ENCODE results near the gene PFDN5. TPM values are rescaled to one million over a fixed set of nuclear protein-coding genes. Genes with fewer than 3 reads are reported as not detected.

PFDN5 gene
- total RNA-seq, 1 experiment from 2014 or later = 288 TPM

DNA sequence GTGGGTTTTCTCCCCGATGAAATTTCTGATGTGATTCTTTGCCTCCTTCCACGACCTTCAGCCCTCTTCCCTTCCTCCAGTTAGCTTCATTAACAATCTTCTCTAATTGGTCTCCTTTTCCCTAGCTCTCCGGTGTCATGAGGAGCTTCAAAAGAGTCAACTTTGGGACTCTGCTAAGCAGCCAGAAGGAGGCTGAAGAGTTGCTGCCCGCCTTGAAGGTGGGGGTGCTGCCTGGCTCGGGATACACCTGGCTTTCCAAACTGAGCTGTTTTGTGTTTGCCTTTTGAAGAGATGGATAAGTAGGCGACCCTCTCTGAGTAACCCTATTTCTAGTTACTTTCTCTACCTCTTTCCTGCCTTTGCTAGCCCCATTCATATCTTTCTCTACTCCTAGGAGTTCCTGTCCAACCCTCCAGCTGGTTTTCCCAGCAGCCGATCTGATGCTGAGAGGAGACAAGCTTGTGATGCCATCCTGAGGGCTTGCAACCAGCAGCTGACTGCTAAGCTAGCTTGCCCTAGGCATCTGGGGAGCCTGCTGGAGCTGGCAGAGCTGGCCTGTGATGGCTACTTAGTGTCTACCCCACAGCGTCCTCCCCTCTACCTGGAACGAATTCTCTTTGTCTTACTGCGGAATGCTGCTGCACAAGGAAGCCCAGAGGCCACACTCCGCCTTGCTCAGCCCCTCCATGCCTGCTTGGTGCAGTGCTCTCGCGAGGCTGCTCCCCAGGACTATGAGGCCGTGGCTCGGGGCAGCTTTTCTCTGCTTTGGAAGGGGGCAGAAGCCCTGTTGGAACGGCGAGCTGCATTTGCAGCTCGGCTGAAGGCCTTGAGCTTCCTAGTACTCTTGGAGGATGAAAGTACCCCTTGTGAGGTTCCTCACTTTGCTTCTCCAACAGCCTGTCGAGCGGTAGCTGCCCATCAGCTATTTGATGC lies 26.4 kb upstream of the PFDN5 start:
- TF ChIP-seq, protein P1, sequence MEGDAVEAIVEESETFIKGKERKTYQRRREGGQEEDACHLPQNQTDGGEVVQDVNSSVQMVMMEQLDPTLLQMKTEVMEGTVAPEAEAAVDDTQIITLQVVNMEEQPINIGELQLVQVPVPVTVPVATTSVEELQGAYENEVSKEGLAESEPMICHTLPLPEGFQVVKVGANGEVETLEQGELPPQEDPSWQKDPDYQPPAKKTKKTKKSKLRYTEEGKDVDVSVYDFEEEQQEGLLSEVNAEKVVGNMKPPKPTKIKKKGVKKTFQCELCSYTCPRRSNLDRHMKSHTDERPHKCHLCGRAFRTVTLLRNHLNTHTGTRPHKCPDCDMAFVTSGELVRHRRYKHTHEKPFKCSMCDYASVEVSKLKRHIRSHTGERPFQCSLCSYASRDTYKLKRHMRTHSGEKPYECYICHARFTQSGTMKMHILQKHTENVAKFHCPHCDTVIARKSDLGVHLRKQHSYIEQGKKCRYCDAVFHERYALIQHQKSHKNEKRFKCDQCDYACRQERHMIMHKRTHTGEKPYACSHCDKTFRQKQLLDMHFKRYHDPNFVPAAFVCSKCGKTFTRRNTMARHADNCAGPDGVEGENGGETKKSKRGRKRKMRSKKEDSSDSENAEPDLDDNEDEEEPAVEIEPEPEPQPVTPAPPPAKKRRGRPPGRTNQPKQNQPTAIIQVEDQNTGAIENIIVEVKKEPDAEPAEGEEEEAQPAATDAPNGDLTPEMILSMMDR (conservative IDR thresholded peaks at IDR 0.05; ENCODE audit: low read depth, low read length) = no peak
- no peak for TF ChIP-seq EZH2 (IDR thresholded peaks at IDR 0.05; ENCODE audit: borderline replicate concordance, low read depth, low read length, poor library complexity, severe bottlenecking)
- Histone ChIP-seq H3K4me1 (ENCODE audit: insufficient read depth, low read length, poor library complexity, severe bottlenecking) (peaks cover 18% of the 10 kb centered on the region), H3K4me3 (ENCODE audit: low read depth, low read length, poor library complexity, severe bottlenecking) (peak overlapping the region; percentile 86), H3K27me3 (replicated peaks; ENCODE audit: insufficient read depth, low read depth, low read length, poor library complexity) (no peaks in the 10 kb centered on the region), H3K36me3 (ENCODE audit: insufficient read depth, low read length, poor library complexity, severe bottlenecking) (peaks cover 43% of the 10 kb centered on the region), H3K9me3 (ENCODE audit: low read depth, low read length, poor library complexity, severe bottlenecking) (no peaks in the 10 kb centered on the region), H3K27ac (ENCODE audit: low read depth, low read length, poor library complexity, severe bottlenecking) (peak overlapping the region; percentile 87)
- ChIA-PET CTCF (interaction anchor here (1.3 kb wide), 1 partner anchor 57 kb away, joined by 3 read pairs; no protein-coding TSS in a partner anchor), POLR2A (ENCODE audit: low non-redundant PET) (interaction anchor here (0.7 kb wide), 1 partner anchor 169 kb away, joined by 3 read pairs; no protein-coding TSS in a partner anchor)
- no peak for DNase-seq (ENCODE audit: low spot score)
- BruUV-seq (replicated peaks) = TSS peak; percentile 85
- intact Hi-C loops (cut with micrococcal nuclease; ENCODE audit: unreplicated experiment) = loop anchor here (5.0 kb wide), 1 partner anchor 47 kb away; no protein-coding TSS in a partner anchor

DNA sequence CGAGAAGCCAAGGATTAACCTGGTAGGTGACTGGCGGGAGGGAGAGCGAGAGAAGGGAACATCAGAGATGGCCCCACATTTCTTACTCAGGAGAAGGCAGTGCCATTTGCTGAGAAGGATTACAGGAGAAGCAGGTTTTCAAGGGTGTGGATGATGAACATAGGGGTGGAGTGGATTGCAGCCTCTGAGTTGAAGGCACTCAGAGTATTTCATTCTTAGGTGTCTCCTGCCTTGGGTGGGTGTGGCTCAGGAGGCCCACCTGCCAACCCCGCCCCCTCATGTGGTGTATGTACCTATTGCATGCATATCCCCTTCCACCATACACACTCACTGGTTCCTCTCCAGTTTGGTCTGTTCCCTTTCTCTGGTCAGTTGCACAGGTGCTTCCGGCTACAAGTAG lies 20.9 kb upstream of the PFDN5 start:
- intact Hi-C loops (cut with micrococcal nuclease; ENCODE audit: unreplicated experiment) = no loop called here
- H3K9me3 ChIP-seq (ENCODE audit: low read depth, low read length, poor library complexity, severe bottlenecking) = no peaks in the 10 kb centered on the region
- no peak for DNase-seq (ENCODE audit: low spot score)
- ChIA-PET POLR2A (ENCODE audit: low non-redundant PET) (interaction anchor here (0.6 kb wide), 1 partner anchor 54 kb away, joined by 3 read pairs; no protein-coding TSS in a partner anchor), CTCF (no interaction called here)
- H3K4me3 ChIP-seq (ENCODE audit: low read depth, low read length, poor library complexity, severe bottlenecking) = no peak overlapping the region
- H3K4me1 ChIP-seq (ENCODE audit: insufficient read depth, low read length, poor library complexity, severe bottlenecking) = peaks cover 10% of the 10 kb centered on the region
- H3K36me3 ChIP-seq (ENCODE audit: insufficient read depth, low read length, poor library complexity, severe bottlenecking) = peaks cover 87% of the 10 kb centered on the region
- H3K27me3 ChIP-seq (replicated peaks; ENCODE audit: insufficient read depth, low read depth, low read length, poor library complexity) = no peaks in the 10 kb centered on the region
- no TSS peak for BruUV-seq (replicated peaks)
- TF ChIP-seq, protein P1 (conservative IDR thresholded peaks at IDR 0.05; ENCODE audit: low read depth, low read length) = no peak
- TF ChIP-seq EZH2 (IDR thresholded peaks at IDR 0.05; ENCODE audit: borderline replicate concordance, low read depth, low read length, poor library complexity, severe bottlenecking) = no peak
- H3K27ac ChIP-seq (ENCODE audit: low read depth, low read length, poor library complexity, severe bottlenecking) = no peak overlapping the region

DNA sequence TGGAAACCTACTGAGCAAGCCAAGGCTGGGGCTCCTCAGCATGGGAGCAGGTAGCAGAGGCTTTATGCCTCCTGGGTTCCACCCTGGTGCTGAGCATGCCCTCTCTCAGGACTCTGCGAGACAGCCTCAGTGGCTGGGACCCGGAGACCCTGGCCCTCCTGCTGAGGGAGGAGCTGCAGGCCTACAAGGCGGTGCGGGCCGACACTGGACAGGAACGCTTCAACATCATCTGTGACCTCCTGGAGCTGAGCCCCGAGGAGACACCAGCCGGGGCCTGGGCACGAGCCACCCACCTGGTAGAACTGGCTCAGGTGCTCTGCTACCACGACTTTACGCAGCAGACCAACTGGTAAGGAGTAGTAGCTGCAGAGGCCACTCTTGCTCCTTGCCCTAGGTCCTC lies 18.8 kb upstream of the PFDN5 start:
- Histone ChIP-seq H3K36me3 (ENCODE audit: insufficient read depth, low read length, poor library complexity, severe bottlenecking) (peaks cover 87% of the 10 kb centered on the region), H3K4me3 (ENCODE audit: low read depth, low read length, poor library complexity, severe bottlenecking) (no peak overlapping the region), H3K9me3 (ENCODE audit: low read depth, low read length, poor library complexity, severe bottlenecking) (no peaks in the 10 kb centered on the region), H3K4me1 (ENCODE audit: insufficient read depth, low read length, poor library complexity, severe bottlenecking) (no peaks in the 10 kb centered on the region), H3K27ac (ENCODE audit: low read depth, low read length, poor library complexity, severe bottlenecking) (no peak overlapping the region), H3K27me3 (replicated peaks; ENCODE audit: insufficient read depth, low read depth, low read length, poor library complexity) (no peaks in the 10 kb centered on the region)
- ChIA-PET POLR2A (ENCODE audit: low non-redundant PET) (no interaction called here), CTCF (interaction anchor here (0.5 kb wide), 1 partner anchor 149 kb away, joined by 3 read pairs; no protein-coding TSS in a partner anchor)
- TF ChIP-seq, protein P1 (conservative IDR thresholded peaks at IDR 0.05; ENCODE audit: low read depth, low read length) = no peak
- TF ChIP-seq EZH2 (IDR thresholded peaks at IDR 0.05; ENCODE audit: borderline replicate concordance, low read depth, low read length, poor library complexity, severe bottlenecking) = no peak
- no peak for DNase-seq (ENCODE audit: low spot score)
- BruUV-seq (replicated peaks) = no TSS peak
- intact Hi-C loops (cut with micrococcal nuclease; ENCODE audit: unreplicated experiment) = no loop called here
